K562 (cell line): ENCODE measurements around the gene NOD1.

Source experiments
- DACH1 ChIP-seq: fragments of 450-650 bp; IDR thresholded peaks from 2 replicates; pipeline ENCODE4 v1.6.1; 2018; ENCODE audit not compliant: partially characterized antibody
- EP300 ChIP-seq: IDR thresholded peaks from 2 replicates; pipeline ENCODE4 v1.6.1; 2012; ENCODE audit warnings: low read length, improper control_type of control experiment
- JUN ChIP-seq, 2 experiments: sonication (generic) in 1 of 2; formaldehyde crosslinking in 1 of 2; IDR thresholded peaks; 2 replicates each; pipeline versions ENCODE4 v1.6.1 to v1.8.0; 2012 to 2022; ENCODE audit warnings: borderline replicate concordance in 2 of 2, mild to moderate bottlenecking in 2 of 2, improper control_type of control experiment in 1 of 2, low read depth in 1 of 2, low read length in 1 of 2, missing genetic modification reagents in 1 of 2
- KLF13 ChIP-seq: fragments of 450-650 bp; IDR thresholded peaks from 2 replicates; pipeline ENCODE4 v1.6.1; 2016; ENCODE audit warnings: missing genetic modification characterization, low read depth, mild to moderate bottlenecking, missing compliant biosample characterization, moderate library complexity, borderline replicate concordance
- MAX ChIP-seq: sonication (generic); formaldehyde crosslinking; IDR thresholded peaks from 2 replicates; pipeline ENCODE4 v1.9.0; 2022; ENCODE audit warnings: mild to moderate bottlenecking, missing genetic modification reagents
- NFYB ChIP-seq: IDR thresholded peaks from 2 replicates; pipeline ENCODE4 v1.6.1; 2011; ENCODE audit warnings: mild to moderate bottlenecking, moderate library complexity; ENCODE audit not compliant: insufficient read length; ENCODE audit errors: extremely low read depth
- PHF8 ChIP-seq: fragments of 200-600 bp; sonication (generic); IDR thresholded peaks from 2 replicates; pipeline ENCODE4 v1.6.1; 2012; ENCODE audit warnings: mixed run types, mild to moderate bottlenecking, inconsistent platforms, low read length, moderate library complexity, borderline replicate concordance
- PREB ChIP-seq: sonication (generic); formaldehyde crosslinking; IDR thresholded peaks from 2 replicates; pipeline ENCODE4 v1.8.1; 2023; ENCODE audit warnings: mild to moderate bottlenecking, missing genetic modification reagents
- RFX1 ChIP-seq: fragments of 450-650 bp; IDR thresholded peaks from 2 replicates; pipeline ENCODE4 v1.6.1; 2016; ENCODE audit warnings: mild to moderate bottlenecking, moderate library complexity
- SMARCC2 ChIP-seq: fragments of 450-650 bp; IDR thresholded peaks from 2 replicates; pipeline ENCODE4 v1.6.1; 2017; ENCODE audit warnings: antibody characterized with exemption, moderate library complexity, mild to moderate bottlenecking, low read depth
- SP1 ChIP-seq: sonication (generic); formaldehyde crosslinking; IDR thresholded peaks from 2 replicates; pipeline ENCODE4 v1.8.1; 2022; ENCODE audit warnings: mild to moderate bottlenecking, missing genetic modification reagents
- ZNF184 ChIP-seq: sonication (generic); formaldehyde crosslinking; IDR thresholded peaks from 2 replicates; pipeline ENCODE4 v1.5.0; 2020; ENCODE audit warnings: missing genetic modification reagents
- TF ChIP-seq, protein P1 (sequence below), 3 experiments: IDR thresholded peaks in 2 of 3; conservative IDR thresholded peaks in 1 of 3; 2 replicates each; pipeline ENCODE4 v1.5.1; 2011 to 2012; ENCODE audit warnings: low read length in 3 of 3, mild to moderate bottlenecking in 3 of 3, control low read depth in 2 of 3, improper control_type of control experiment in 1 of 3, inconsistent platforms in 1 of 3, low read depth in 1 of 3, mixed read lengths in 1 of 3, moderate library complexity in 1 of 3; ENCODE audit not compliant: insufficient read depth in 2 of 3
- TF ChIP-seq, protein P2 (sequence below), 2 experiments: fragments of 450-650 bp; formaldehyde crosslinking in 1 of 2; IDR thresholded peaks; 2 replicates each; pipeline versions ENCODE4 v1.4.0 to v1.6.1; 2014 to 2020; ENCODE audit warnings: mild to moderate bottlenecking in 2 of 2, borderline replicate concordance in 1 of 2, low read depth in 1 of 2

DNA sequence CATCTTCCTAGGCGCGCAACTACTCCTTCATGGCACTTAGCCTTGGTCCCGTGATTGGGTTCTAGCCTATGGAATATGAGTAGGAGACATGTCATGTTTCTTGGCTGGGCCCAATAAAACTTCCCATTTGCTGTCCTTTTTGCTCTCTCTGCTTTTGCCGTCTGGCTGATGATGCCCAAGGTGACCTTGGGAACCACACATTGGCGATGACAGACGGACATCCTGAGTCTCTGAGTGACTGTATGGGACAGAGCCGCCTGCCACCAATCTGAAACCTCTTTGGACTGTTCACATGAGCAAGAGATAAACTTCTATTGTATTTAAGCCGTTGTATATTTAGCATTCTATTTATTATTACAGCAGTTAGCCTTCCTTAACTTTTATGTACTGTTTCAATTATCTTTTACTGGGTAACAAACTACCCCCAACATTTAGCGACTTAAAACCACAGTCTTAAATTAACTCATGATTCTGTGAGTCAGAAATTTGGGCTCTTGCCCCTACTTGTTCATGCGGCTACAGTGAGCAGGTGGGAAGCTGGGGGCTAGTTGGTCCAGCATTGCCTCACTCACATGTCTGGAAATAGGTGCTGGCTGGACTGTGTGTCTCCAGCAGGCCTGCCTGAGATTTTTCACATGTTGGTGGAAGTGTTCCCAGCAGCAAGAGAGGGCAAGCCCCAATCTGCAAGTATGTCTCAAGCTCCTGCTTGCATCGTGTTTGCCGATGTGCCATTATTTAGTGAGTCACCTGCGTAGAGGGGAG is 71.7 kb downstream of the NOD1 start:
- TF ChIP-seq NFYB (no peak), PHF8 (no peak), EP300 (no peak), SP1 (no peak), PREB (no peak), SMARCC2 (no peak), MAX (CRISPR knock-in tag) (no peak), KLF13 (no peak), RFX1 (no peak), JUN (IDR thresholded peaks at IDR 0.05; ENCODE audit: borderline replicate concordance, low read depth, low read length) (no peak), JUN (CRISPR knock-in tag; IDR thresholded peaks at IDR 0.05; ENCODE audit: borderline replicate concordance) (no peak), DACH1 (no peak), ZNF184 (CRISPR knock-in tag) (no peak)
- TF ChIP-seq, protein P1, sequence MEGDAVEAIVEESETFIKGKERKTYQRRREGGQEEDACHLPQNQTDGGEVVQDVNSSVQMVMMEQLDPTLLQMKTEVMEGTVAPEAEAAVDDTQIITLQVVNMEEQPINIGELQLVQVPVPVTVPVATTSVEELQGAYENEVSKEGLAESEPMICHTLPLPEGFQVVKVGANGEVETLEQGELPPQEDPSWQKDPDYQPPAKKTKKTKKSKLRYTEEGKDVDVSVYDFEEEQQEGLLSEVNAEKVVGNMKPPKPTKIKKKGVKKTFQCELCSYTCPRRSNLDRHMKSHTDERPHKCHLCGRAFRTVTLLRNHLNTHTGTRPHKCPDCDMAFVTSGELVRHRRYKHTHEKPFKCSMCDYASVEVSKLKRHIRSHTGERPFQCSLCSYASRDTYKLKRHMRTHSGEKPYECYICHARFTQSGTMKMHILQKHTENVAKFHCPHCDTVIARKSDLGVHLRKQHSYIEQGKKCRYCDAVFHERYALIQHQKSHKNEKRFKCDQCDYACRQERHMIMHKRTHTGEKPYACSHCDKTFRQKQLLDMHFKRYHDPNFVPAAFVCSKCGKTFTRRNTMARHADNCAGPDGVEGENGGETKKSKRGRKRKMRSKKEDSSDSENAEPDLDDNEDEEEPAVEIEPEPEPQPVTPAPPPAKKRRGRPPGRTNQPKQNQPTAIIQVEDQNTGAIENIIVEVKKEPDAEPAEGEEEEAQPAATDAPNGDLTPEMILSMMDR (IDR thresholded peaks at IDR 0.05 in 2 of 3, conservative IDR thresholded peaks at IDR 0.05 in 1 of 3; ENCODE audit: insufficient read depth in 2 of 3, low read depth in 1 of 3, low read length in 3 of 3) = no peak
- TF ChIP-seq, protein P2, sequence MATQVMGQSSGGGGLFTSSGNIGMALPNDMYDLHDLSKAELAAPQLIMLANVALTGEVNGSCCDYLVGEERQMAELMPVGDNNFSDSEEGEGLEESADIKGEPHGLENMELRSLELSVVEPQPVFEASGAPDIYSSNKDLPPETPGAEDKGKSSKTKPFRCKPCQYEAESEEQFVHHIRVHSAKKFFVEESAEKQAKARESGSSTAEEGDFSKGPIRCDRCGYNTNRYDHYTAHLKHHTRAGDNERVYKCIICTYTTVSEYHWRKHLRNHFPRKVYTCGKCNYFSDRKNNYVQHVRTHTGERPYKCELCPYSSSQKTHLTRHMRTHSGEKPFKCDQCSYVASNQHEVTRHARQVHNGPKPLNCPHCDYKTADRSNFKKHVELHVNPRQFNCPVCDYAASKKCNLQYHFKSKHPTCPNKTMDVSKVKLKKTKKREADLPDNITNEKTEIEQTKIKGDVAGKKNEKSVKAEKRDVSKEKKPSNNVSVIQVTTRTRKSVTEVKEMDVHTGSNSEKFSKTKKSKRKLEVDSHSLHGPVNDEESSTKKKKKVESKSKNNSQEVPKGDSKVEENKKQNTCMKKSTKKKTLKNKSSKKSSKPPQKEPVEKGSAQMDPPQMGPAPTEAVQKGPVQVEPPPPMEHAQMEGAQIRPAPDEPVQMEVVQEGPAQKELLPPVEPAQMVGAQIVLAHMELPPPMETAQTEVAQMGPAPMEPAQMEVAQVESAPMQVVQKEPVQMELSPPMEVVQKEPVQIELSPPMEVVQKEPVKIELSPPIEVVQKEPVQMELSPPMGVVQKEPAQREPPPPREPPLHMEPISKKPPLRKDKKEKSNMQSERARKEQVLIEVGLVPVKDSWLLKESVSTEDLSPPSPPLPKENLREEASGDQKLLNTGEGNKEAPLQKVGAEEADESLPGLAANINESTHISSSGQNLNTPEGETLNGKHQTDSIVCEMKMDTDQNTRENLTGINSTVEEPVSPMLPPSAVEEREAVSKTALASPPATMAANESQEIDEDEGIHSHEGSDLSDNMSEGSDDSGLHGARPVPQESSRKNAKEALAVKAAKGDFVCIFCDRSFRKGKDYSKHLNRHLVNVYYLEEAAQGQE (IDR thresholded peaks at IDR 0.05; ENCODE audit: borderline replicate concordance) = no peak
- TF ChIP-seq, protein P2 (CRISPR knock-in tag; IDR thresholded peaks at IDR 0.05; ENCODE audit: low read depth) = no peak
